Bone marrow (tissue), 2 donors: Measurements from ENCODE around the gene GBGT1.

ENCODE experiments used
- DNase-seq, 2 donors: peaks; one replicate each; lab custom pipeline; 2025; lab: John Stamatoyannopoulos, UW

Gene GBGT1

DNA sequence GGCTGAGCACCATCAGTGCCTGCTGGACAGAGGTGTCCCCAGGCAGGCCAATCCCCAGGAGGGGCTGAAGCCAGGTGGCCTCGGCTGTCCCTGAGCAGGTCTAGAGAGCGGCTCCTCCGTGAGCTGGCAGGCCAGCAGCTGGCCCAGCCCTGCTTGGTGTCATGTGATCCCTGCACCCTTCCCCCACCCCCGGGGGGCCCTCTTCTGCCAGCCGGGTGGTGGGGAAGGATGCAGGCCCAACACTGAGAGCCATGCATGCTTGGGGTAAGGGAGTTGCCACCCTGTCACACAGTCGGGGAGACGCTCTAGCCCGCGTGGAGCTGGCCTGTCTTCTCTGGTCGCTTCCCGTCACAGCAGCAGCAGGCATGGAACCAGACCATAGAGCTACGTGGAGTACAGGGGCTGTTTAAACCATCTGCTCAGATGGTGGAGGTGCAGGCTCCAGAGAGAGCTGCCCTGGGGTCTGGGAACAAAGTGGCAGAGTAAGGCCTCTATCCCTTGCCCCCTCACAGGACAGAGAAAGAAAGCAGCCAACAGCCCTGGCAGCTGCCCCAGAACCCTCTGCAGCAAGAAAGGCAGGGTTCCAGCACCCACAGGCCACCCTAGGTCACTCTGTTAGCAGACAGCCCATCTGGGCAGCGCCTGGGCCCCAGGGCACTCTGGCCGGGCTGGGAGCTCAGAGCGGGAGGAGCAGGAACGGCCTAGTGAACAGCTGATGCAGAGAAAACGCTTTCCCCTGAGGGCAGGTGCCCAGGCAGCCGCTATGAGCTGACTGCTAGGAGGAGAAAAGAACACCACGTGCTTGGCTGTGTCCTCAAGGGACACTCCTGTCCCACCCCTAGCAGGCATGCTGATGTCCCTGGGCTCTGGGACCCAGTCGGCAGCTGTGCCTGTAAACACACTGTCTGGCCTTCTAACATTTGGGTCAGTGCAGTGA lies 49.5 kb downstream of the GBGT1 start:
- DNase-seq = no peak

DNA sequence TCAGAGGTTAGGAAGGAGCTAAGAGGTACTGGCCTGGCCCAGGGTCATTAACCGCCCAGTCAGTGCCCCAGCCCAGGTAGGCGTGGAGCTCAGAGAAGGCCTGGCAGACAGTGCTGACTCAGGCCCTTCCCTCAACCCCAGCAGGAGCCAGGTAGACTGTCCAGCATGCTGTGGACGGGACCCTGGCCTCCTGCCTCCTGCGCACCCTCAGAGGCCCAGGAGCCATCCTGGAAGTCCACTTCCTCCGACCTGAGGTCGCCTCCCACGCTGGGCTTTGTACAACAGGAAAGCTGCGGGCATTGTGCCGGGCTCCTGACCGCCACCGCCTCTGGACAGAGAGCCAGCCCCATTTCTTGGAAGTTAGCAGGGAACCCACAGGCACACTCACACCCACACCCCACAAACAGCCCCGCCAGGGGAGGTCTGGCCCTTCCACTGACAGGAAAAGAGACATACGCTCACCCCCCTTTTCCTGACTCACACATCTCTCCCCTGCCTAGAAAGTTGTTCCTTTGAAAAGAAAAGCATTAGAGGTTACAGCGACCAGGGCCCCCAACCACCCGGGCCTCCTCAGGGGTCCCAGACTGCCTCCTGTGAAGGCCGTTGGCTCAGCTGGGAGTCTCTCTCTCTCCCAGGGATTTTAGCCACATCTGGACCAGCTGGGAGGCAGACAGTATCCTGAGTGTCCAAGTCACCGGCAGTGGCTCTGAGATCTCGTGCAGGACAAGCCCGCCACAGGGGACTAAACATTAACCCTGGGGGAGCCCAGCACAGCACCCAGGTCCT lies 50.4 kb downstream of the GBGT1 start:
- DNase-seq = peak; percentile 52 to 72

DNA sequence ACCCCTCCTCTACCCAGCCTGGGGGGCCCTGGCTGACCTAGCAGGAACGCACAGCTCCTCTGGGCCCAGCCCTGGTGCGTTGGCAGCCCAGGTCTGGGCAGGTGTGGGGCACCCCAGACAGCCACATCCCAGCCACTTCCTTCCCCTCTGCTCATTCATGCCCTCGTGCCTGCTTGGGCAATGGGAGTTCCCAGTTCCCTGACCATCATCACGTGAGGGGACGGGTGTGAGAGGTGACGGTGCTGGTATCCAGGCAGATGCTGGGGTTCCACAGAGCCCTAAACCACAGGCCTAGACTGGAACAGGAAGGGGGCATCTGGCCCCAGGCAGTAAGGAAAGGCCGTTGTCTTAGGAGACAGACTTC lies 51.1 kb downstream of the GBGT1 start:
- peak; percentile 55 to 89 for DNase-seq

DNA sequence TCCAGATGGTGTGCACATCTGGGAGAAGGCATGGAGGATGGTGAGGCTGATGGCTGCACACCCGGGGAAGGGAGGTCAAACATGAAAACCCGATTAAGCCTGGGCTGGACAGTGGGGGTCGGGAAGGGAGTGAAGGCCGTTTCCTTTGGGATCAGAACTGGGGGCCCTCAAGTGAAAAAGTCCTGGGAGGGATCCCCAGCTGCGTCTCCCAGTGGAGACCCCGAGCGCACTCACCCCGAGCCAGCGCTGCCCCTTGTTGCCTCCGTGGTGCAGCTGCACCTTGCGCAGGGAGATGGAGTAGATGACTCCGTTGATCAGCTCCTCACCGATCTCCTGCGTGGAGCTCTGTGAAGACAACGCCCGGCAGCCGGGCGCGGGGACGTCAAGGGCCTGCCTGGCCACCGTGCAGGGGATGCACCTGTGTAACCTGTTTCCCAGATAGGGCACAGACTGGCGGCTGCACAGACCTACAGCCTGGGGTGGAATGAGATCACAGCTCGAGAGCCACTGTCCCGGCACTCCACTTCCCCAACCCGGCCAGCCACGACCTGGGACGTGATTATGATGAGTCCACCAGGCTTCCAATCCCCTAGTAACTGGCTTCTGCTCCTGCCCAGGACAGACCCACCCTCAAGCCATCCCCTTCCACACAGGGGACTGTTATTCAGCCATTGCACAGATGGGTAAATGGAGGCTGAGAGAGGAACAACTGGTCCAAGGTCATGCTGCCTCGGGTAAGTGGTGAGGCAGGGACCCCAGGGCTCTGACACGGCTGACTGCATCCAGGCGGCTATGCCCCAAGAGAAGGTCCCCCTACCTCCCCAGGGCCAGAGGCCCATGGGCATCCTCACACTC lies 51.7 kb downstream of the GBGT1 start:
- no peak for DNase-seq

DNA sequence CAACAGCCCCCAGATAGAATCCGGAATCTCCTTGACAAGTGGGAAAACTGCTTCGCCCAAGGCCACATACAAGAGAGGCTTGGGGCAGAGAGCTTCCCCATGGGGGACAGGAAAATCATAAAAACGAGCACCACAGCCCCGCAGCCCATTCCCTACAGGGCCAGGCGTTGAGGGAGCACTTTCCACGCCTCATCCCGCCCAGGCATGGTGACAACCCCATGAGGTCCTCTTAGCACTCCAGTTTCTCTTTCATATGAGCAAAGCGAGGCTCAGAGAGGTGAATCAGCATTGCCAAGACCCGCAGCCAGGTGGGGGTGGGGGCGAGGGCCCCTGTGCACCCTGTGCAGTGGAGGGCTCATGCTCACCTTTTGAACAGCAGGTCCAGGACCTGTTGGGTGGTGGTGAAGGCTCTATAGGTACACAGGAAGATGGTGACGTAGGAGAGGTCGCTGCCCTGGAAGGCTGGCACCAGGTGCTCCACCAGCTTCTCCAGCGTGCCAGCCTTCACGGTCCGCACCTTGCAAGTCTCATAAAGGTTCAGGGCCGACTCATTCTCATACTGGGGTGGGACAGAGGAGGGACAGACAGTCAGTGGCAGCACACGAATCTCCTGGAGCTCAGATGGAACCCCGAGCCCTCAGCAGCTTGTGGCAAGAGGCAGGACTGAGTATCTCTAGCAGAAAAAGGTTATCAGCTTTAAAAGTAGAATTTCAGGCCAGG lies 53.6 kb downstream of the GBGT1 start:
- DNase-seq = no peak

DNA sequence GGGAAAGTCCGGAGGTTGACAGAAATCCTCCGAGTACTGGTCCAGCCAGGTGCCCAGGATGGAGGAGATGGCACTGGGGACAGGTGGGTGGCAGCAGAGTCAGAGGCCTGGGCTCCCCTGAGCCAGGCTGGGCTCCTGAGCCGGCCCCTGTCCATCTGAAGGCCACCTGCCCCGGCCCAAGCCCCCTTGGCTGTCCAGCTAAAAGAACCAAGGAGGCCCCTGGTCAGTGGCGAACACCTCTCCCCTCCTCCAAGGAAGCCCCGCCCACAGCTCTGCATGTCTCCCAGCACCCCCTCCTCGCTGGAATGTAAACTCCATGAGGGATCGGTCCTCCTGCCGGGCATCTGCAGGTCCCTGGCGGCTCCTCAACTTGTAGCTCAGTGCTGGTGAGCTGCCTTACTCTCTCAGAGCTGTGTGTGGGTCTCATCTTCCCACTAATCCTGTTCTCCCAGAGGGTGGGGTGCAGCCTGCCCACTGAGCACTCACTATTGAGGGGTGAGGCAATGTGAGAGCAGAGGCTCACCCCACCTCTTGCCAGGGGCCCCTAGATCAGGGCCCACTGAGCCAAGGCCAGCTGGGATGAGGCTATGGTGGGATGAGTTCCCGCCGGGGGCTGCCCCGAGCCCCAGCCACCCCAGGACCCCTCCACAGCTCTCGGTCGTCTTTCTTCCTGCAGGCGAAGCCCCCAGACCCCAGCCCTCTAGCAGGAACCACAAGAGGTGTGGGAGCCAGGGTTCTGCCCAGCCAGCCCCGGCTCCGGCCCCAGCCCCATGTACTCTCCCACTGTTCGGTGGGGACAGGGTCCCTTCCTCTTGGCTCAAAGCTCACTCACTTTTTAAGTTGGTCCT lies 54.7 kb downstream of the GBGT1 start:
- no peak for DNase-seq

DNA sequence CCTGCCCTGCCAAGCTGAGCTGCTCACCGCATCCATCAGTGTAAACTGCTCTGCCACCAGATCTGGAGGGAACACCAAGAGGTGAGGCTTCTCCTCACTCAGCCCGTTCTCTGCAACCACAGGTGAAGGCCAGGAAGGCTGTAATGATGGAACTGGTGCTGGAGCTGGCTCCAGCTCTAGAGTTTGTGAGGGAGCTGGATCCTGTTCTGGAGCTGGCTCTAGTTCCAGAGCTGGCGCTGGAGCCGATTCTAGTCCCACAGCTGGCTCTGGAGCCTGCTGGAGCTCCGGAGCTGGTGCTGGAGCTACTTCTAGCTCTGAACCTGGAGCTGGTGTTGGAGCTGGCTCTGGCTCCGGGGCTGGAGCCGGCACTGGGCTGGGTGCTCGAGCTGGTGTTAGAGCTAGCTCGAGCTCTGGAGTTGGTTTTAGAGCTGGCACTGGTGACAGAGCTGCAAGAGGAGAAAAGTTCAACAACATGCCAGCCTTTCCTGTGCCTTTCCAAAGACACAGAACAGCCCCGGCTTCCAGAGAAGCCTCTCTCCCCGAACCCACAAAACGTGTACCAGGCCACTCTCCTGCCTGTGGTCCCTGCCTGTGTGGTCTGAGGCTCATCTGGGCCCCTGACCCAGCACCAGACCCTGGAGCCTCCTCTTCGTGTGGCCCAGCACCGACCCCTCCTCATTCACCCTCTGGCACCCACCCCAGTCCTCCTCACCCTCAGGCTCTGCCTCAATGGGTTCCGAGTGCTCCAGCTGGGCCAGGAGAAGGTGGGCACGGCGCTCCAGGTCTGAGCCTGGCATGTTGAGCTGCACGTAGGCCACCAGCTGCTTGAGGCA lies 55.5 kb downstream of the GBGT1 start:
- no peak for DNase-seq

DNA sequence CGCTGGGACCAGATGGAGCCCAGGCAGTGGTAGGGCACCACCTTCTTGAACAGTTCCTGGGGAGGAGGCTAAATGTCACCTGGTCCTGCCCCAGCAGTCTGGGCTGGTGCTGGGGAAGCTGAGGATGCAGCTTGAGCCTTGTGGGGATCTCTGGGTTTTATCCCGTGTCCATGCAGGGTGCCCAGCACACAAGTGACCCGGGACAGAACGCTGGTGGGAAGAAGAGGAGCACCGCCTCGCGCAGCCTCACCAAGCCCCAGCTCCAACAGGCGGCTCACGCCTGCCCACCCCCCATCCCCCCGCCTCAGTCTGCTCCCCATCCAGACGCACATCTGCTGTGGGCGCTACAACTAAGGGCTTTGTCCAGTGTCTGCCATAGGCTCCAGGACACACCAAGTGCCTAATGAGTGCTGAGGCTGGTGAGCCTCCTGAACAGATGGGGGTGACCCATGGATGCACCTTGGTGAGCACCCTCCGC lies 56.4 kb downstream of the GBGT1 start:
- DNase-seq = no peak

DNA sequence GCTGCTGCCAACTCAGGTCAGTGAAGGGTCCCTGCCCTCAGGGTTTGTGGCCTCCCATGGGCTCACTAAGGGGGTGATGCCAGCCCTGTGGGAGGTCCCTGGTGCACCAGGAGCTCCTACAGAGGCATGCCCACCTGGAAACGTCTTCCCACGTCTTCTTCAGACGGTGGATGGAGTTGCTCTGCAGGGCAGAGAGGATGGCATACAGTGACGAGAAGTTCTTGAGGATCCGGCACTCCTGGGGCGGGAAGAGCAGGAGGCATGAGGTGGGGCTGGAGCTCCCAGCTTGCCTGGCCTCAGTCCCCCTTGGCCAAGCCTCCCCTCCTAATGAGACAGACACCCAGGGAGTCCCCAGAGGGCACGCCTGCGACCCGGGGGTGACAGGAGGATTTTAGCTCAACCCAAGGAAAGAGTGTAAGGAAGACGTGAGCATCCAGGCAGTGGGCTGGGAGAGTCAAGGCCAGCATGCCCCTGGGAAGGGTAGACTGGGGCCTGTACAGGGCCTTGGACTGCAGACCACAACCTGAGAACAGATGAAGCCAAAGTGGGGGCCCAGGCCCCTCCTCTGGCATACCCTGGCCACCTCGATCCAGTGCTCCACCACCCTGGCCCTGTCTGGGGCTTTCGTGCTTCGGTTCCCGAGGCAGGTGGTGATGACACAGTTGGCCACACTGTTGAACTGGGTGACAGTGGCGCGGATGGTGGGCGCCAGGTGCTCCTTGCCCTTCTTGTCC lies 57.0 kb downstream of the GBGT1 start:
- no peak for DNase-seq

DNA sequence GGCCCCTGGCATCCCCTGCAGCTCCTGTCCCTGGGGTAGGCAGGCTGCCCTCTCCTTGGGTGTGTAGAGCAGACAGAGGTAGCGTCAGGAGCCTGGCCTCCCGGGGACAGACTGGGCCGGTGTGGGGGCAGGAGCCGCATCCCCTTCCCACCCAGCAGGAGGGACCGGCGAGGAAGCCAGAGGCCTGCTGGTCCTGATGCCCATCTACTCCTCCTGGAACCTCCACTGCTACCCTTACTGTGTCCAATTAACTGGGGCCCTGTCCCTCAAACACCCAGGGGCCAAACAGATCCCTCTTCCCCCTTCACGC lies 58.3 kb downstream of the GBGT1 start:
- no peak for DNase-seq

DNA sequence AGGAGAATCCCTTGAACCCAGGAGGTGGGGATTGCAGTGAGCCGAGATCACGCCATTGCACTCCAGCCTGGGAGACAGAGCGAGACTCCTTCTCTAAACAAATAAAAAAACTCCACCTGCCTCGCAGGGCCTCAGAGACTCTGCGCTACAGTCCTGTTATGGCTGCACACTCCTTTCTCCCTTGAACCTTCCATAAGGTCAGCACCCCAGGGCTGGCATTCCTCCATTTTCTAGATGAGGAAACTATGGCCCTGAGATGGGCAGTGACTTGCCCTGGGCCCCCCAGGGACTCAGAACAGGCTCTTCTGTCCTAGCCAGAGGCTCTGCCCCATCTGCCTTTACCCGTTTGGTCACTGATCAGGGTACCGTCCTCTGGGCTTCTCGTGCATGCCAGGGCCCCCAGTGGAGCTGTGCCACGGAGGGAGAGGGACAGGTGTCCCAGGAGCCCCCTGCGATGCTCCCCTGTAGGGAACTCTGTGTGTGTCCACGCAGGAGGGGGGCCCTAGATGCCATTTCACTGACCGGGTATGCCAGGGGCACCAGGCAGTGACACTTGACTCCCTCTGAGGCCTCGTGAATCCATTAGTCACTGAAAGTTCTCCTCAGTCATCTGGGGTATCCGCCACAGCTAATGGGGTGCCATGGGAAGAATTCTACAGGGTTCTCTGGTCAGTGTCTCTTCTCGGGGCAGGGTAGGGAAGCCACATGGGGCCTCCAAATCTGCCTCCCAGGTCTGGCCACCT lies 58.8 kb downstream of the GBGT1 start:
- no peak for DNase-seq

DNA sequence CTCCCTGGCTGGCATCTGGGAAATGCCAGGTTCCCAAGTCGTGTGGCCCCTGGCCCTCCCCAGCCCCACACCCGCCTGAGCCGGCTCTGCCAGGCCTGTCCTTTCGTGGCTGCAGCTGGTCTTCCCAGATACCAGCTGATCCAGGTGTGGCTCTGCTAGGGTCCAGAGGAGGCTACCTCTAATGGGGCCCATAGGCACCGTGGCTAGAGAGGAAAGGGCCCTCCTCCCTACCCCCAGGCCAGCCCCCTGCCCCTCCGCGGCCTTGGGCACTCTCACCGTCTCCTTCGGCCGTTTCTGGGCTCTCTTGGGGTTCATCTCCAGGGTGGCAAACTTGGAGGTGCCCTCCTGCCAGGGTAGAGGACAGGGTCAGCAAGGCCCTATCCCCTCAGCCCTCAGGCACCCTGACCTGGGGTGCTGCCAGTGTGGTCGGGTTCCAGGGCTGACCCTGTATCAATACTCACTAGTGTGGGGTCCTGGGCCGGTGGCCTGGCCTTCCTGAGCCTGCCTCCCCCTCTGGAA lies 59.7 kb downstream of the GBGT1 start:
- no peak for DNase-seq

DNA sequence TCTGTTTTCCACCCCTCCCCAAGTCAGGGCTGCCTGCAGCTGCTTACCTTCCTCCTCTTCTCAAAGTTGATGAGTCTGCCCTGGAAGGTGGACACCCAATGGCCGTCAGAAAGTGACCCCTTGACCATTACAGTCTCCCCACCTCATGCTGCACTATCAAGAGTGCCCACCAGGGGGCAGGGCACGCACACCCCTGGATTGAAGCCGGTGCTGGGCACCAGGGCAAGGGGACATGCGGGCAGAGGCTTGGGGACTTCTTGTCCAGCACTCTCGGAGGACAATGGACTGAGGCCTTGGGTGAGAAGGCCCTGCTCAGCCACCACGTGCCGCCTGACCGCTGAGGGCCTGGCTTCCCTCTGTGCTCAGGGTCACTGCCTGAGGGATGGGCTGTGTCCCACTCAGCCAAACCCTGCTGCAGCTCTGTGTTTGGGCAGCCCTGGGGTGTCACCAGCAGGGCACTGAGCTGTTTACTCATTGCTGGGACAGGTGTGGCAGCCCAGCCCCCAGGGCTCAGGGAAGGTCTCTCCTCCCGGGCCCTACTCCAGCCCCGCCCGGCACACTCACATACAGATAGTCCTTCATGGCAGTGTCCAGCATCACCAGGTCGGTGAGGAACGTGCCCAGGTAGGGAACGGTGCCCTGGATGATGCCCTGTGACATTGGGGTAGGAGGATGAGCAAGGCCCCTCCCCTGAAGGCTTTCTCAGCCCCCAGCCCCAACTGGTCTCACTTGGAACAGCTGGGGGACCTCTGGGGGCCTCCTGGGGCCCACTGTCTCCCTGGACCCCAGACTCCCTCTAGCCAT lies 60.3 kb downstream of the GBGT1 start:
- peak in 1 of 2 donors; percentile 54 for DNase-seq
